ENCODE measurements around the gene TMEM94.

The TMEM94 gene

GRCh38 chr17:75525806-75526554 lies 69.5 kb downstream of the TMEM94 start:
- no peak for DNase-seq (ENCODE audit: low spot score)

- DNase-seq (ENCODE audit: low spot score) = no peak
These were observed 70.3 kb downstream of the TMEM94 start for GRCh38 chr17:75526555-75527270.

GRCh38 chr17:75530837-75531720 lies 74.6 kb downstream of the TMEM94 start:
- no peak for DNase-seq (ENCODE audit: low spot score)

- DNase-seq (ENCODE audit: low spot score) = no peak
These were observed 75.3 kb downstream of the TMEM94 start for GRCh38 chr17:75531721-75532072.

- DNase-seq (ENCODE audit: low spot score) = peak; percentile 70
These were observed 78.7 kb downstream of the TMEM94 start for GRCh38 chr17:75535119-75535537.

- no peak for DNase-seq (ENCODE audit: low spot score)
These were observed 79.4 kb downstream of the TMEM94 start for GRCh38 chr17:75535871-75536270.

- no peak for DNase-seq (ENCODE audit: low spot score)
These were observed 79.9 kb downstream of the TMEM94 start for GRCh38 chr17:75536366-75536765.

GRCh38 chr17:75539967-75540729 lies 83.7 kb downstream of the TMEM94 start:
- DNase-seq (ENCODE audit: low spot score) = no peak

- DNase-seq (ENCODE audit: low spot score) = no peak
These were observed 84.6 kb downstream of the TMEM94 start for GRCh38 chr17:75540923-75541503.

- DNase-seq (ENCODE audit: low spot score) = no peak
These were observed 85.8 kb downstream of the TMEM94 start for GRCh38 chr17:75542229-75542628.

GRCh38 chr17:75542728-75543336 lies 86.4 kb downstream of the TMEM94 start:
- DNase-seq (ENCODE audit: low spot score) = no peak

GRCh38 chr17:75544250-75544649 lies 87.8 kb downstream of the TMEM94 start:
- no peak for DNase-seq (ENCODE audit: low spot score)

GRCh38 chr17:75546181-75546580 lies 89.7 kb downstream of the TMEM94 start:
- no peak for DNase-seq (ENCODE audit: low spot score)

- no peak for DNase-seq (ENCODE audit: low spot score)
These were observed 90.7 kb downstream of the TMEM94 start for GRCh38 chr17:75547091-75547490.

- DNase-seq (ENCODE audit: low spot score) = no peak
These were observed 92.4 kb downstream of the TMEM94 start for GRCh38 chr17:75548813-75549212.
